Suppressor macrophage (primary cell): Measurements from ENCODE around the gene CCDC40.
"Not testable (repeated sequence)": the region's sequence is repeated elsewhere in the genome, so short reads cannot be mapped to it uniquely, and the experiment has no call there.

ENCODE experiments used
- DNase-seq, 4 experiments: peaks; one replicate each; pipeline ENCODE4 v3.0.0-alpha.2; 2020 to 2022
- total RNA-seq, 17 experiments: gene quantifications; one replicate each; lab custom pipeline; 2026; ENCODE audit warnings: mixed read lengths in 6 of 17, inconsistent platforms in 3 of 17; lab: John Stamatoyannopoulos, UW

CCDC40 gene
- 0.14 to 7.0 (median 0.56) reads per million in 17 experiments for total RNA-seq

DNA sequence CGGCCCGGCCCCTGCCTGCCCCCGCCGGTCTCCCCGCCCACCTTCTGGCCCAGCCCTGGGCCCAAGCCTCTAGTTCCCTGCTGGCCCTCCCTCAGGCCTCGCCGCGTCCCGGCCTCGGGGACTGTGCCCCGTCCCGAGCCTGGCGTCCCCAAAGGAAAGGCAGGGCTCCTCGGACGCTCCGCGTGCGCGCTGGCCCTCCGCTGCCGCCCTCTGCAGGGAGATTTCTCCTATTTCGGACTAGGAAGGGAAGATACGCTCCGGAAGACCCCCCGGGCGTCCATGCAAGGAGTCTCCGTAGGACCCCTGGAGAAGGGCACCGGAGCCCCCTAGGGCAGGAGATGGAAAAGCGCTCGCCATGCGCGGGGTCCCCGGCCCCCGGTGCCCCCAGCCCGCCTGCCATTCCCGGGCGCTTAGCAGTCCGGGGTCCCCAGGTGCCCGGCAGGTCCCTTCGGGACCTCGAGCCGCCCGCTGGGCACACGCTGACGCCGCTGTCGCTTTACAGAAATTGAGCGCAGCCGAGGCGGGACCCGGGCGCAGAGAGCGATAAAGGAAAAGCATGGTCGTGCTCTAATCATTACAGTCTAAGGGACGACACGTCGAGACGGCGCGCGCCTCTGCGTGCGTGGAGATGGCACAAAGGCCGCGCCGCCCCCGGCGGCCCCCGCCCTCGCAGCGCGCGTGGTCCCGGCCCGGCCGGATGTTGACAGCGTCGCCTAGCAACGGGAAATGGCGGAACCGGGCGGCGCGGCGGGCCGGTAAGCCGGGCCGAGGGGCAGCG is at the start of gene CCDC40:
Gene CCDC40, plus strand, starts transcription at position 706 of the 778 bp plus-strand sequence. Its CDS starts 21 bp downstream, at position 727.
- DNase-seq: peak; percentile 85 to 95 (median 90)

- DNase-seq: no peak
Observed at GRCh38 chr17:79987187-79987934, 49.1 kb upstream of the CCDC40 start.

- DNase-seq: no peak
Observed at GRCh38 chr17:79987935-79988184, 48.6 kb upstream of the CCDC40 start.

DNA sequence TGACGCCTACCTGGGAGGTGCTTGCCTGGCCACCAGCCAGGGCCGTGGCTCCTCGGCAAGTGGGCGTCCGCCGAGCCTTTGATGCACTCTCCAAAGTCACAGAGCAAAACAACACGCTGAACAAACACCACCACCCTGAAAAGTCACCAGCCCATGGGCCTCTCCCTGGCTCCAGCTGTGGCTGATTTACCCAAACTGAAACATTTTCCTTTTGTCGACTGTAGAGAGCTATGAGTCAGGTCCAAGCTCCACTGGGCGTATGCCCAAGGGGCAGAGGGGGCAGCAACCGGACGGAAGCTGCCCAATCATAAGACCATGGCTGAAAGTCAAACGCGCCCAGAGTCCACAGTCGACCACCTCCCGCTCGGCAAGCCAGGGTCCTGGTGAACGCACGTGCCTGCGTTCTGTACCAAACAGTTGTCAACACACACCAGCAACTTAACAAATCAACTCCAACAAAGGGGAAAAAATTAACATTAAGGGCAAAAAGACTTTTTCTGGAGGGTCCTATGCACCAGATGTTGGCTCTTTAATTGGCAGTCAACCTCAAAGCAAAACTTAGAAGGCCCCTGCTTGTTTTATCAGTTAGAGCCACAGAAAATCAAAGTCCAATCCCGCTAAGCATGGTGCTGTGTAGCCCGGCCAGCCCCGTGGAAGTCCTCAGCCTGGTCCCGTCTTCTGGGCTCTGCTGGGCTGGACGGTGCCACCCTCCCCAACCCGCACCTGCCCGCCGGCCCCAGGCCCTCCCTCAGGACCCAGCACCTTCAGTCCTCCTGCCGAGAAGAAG is 48.1 kb upstream of the CCDC40 start:
- DNase-seq: no peak

DNA sequence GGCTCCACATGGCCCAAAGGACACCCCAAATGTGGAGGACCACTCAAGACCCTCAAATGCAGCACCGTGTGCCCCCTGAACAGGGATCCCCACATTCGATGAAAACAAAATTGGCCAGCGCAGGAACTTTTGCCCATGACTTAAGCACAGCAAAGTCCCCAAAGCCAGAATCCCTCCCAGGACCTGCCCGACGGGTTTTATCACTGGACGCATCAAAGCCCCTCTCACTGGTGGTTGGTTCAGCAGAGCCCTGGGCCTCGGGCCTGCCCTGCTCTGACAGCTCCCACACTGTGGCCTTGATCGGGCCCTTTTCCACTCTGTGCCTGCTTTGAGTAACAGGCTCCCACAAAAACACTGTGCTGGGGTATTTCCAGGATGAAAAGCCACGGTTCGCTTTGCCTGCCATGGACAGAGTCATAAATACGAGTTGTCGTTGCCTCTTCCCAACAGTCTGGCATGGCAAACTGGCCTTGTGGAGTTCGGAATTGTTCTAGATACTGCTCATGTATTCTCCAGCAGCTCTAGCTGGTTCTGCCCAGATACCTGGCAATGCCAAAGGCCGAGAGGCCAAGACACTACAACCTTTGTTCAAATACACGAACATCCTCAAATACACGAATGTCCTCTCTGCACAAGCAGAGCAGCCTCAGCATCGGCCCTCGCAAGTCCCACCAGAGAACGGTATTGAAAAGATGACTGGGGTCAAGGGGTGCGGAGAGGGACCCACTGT is 47.2 kb upstream of the CCDC40 start:
- no peak for DNase-seq

DNA sequence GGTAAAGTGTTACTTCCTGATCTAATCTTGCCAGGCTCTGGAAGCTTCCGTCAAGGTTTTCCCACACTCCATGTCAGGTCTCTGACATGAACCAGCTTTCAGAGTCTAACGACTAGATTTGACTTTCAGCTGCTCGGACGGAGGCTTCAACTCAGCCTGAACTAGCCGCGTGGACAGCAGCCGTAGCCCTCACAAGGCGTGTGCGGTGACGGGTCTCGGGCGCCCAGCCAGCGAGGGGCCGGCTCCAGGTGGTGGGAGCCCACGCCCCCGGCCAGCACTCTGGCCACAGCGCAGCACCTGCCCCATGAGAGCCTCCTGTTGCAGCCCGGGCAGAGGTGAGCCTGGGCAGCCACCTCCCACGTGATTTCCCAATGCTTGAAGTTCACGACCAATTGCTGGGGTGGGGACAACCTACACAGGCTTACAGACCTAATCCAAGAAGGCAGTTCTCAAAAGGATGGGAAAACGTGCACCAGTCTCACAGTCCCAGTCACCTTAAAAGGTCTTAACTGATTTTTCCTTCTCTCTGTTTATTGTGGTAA is 46.3 kb upstream of the CCDC40 start:
- DNase-seq: no peak

GRCh38 chr17:79990704-79991103 is 45.7 kb upstream of the CCDC40 start:
- no peak for DNase-seq

DNA sequence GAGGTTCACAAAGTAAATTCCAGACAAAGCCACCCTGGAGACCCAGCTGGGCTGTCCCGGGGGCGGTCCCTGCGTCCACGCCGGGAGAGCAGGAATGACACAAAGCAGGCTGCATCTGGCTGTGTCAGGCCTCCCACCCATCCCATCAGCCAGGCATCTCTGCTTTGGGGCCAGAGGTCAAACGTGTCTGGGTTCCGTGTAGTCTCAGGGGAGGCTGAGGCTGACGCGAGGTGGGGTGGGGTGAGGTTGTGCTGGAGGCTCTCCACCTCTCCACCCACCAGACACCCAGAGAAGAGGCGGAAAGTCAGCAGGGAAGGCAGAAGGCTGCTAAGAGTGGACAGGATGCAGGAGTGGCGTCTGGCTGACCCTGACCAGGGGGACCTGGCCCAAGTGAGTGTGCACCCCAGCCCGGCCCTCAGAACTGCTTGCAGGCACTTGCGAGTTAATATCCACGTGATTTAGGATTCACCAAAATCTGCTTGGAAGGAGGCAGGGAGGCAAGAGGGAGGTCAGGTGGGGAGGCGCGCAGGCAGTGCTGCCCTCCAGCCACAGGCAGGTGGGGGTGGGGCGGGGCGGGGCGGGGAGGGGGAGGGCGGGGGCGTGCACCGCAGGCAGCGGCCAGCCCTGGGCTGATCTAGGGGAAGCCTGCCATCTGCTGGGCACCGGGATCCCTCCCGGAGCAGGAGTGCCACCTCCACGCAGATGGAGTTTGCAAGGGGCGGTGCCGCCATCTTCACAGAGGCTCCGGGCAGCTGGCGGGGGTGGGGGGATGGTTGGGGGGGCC is 45.1 kb upstream of the CCDC40 start:
- DNase-seq: peak; percentile 37 to 81 (median 62)

DNA sequence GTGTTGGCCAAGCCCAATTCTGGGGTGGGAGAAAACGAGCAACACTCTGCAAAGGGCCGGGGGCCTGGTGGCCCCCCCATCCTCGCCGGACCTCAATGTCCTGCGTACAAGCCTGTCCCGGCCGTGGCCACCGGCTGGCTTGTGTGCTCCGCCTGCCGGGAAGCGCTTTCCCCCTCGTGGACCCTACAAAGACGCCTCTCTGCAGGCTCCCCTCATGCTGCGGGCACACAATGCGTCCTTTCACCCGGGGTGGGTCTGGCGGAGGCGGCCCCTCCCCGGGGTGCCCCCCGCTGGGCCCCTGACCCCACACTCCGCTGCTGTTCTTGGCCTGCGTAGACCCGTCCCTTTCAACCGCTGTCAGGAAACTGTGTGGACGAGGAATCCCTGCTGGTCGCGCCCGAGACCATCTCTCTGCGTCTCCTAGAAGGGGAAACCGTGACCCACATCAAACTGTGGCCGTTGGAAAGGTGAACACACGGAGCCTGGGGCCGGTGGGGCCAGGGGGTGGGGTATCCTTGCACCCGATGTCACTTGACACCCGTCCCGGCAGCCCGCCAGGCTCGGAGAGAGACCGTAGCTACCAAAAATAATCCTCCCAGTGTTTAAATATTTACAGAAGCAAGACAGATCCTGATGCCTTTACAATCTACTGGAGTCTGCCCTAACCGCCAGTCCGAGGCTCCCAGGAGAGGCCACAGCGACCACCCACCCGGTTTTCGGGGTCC is 44.4 kb upstream of the CCDC40 start:
- no peak for DNase-seq

- DNase-seq: no peak
Observed at GRCh38 chr17:79992649-79993389, 43.6 kb upstream of the CCDC40 start.

GRCh38 chr17:79993390-79994227 is 42.8 kb upstream of the CCDC40 start:
- peak; percentile 73 to 83 (median 78) for DNase-seq

- not testable (repeated sequence) for DNase-seq
Observed at GRCh38 chr17:79994228-79994569, 42.2 kb upstream of the CCDC40 start.

GRCh38 chr17:79994602-79995001 is 41.8 kb upstream of the CCDC40 start:
- no peak for DNase-seq

GRCh38 chr17:79995696-79996095 is 40.7 kb upstream of the CCDC40 start:
- no peak for DNase-seq

GRCh38 chr17:79996291-79996690 is 40.2 kb upstream of the CCDC40 start:
- no peak for DNase-seq

- DNase-seq: peak; percentile 70 to 88 (median 78)
Observed at GRCh38 chr17:79997011-79997660, 39.3 kb upstream of the CCDC40 start.

DNA sequence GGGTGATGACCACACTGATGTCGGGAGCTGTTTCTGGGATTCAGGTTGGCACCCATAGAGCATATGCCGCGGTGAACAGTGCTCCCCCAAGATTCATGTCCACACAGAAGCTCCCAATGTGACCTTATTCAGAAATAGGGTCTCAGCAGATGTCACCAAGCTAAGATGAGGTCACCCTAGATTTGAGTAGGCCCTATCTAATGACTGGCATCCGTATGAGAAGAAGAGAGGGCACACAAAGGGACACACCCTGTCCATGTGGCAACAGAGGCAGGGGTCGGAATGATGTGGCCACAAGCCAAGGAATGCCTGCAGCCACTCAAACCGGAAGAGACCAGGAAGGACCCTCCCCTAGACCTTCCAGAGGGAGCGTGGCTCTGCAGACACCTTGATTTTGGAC is 36.3 kb upstream of the CCDC40 start:
- DNase-seq: no peak

DNA sequence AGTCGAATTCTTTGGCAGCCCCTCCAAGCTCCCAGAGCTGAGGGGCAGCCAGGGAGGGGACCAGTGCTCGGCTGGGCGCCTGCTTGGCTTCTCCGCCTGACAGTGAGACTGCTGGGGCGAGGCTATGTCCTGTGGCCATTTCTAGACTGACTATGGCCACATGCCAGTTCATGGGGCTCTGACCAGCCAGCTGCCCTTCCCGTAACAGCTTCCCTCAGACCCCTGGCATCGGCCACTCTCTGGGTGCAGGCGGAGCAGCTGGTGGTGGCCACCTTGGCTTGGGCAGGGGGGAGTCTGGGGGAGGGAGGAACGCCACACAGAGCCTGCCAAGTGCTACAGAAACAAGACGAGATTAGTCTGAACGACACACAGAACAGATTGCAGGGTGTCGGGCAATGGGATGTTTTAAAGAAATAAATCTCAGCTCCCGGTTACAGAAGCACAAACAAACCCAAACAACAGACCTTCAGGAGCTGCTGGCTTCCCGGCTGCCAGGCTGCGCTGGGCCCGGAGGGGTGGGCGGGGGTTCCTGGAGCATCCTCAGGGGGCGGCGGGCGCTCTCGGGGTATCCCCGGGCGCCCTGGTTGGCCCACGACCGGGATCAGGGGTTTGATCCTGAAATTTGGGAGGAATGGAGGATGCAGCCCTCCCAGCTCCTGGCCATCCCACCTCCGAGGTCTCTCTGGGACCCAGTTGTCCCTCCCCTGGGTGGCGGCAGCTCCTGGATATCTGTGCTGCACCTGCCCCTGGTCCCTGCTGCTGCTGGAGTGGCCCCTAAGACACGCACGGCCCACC is 35.3 kb upstream of the CCDC40 start:
- no peak for DNase-seq
